Measurements from ENCODE around the gene TXNIP.

The TXNIP gene

GRCh38 chr1:145972580-145972979 is 23.8 kb downstream of the TXNIP start:
- in situ Hi-C loops (cut with HindIII; ENCODE audit: low sequenced_read_pairs): no loop called here
- DNase-seq (ENCODE audit: low read depth): no peak
- H3K4me3 ChIP-seq (ENCODE audit: low read depth, low read length): no peak overlapping the region
- TF ChIP-seq CTCF (IDR thresholded peaks at IDR 0.05; ENCODE audit: low read depth, low read length, missing control alignments): no peak

DNA sequence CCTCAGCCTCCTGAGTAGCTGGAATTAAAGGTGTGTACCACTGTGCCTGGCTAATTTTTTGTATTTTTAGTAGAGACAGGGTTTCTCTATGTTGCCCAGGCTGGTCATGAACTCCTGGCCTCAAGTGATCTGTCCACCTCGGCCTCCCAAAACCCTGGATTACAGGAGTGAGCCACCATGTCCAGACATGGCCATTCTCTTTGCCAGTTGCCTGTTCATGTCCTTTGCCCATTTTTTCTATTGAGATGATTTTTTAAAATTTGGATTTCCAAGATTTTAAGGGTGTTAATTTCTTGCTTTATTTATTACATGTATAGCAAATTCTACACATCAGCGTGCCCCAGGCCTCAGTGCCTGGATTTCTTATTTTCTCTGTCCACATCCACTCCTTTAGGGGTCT is 29.1 kb downstream of the TXNIP start:
- H3K4me3 ChIP-seq (ENCODE audit: low read depth, low read length): no peak overlapping the region
- no peak for TF ChIP-seq CTCF (IDR thresholded peaks at IDR 0.05; ENCODE audit: low read depth, low read length, missing control alignments)
- in situ Hi-C loops (cut with HindIII; ENCODE audit: low sequenced_read_pairs): no loop called here
- no peak for DNase-seq (ENCODE audit: low read depth)

DNA sequence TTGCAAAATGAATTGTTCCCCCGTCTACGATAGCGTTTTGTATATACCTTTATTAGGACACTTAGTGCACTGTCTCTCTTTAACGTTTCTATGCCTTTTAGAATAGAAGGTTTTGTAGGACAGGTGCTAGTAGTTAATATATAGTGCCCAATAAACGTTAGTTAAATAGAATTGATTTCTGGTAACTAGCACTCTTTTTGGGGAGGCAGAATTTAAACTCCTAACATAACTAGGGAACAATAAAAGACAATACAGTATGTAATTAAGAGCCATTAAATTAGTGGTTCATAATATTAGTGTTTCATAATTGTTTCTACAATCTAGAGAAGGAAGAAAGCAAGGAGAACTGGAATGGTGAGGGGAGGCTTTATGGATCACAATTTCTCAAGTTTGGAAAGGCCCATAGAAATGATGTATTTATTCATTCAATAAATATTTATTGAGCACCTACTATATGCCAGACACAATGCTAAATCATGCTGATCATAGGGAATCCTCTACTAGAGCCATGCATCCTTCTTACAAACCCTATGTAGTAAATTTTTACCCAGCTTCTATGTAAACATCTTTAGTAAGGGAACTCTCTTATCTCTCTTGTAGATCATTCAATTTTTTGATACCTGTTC is 31.1 kb downstream of the TXNIP start:
- in situ Hi-C loops (cut with HindIII; ENCODE audit: low sequenced_read_pairs): no loop called here
- TF ChIP-seq CTCF (IDR thresholded peaks at IDR 0.05; ENCODE audit: low read depth, low read length, missing control alignments): no peak
- no peak for DNase-seq (ENCODE audit: low read depth)
- peak overlapping the region; percentile 57 for H3K4me3 ChIP-seq (ENCODE audit: low read depth, low read length)

DNA sequence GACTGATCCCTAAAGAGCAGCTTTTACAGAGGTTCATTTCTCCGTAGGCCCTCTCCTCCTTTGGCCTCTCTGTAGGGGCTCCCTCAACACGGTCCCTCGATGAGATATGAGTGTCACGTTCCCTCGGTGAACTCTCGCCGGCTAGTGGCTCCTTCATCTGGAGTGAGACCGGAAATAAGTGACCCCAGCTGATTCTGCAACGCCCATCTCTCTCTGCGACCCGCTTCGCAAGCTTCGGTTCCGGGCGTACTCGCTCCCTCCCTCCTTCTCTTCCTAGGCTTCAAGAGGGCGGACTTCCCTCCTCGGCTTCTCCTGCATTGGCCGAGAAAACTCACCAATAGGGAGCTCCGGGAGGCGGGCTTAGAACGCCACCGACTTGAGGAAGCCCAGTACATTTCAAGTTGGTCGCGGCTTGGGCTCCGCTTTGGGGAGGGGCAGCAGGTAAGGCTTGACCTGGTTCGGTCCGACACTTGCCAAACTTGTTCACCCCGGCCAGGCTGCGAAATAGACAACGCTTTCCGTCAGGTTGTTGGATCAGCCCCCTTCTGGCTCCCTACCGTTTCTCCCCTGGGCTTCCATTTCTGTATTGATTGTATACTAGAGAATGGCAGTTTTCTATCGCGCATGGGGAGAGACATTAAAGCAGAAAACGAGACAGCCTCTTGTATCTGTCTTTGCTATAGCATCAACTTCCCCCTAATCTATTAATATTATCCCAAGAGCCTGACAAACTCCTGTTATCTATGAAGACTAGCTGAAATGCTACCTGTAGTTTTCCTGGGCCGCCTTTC is 31.9 kb downstream of the TXNIP start, which contains the start of the genes ANKRD34A and POLR3GL:
ANKRD34A (minus strand) TSS at position 248 of the 791 bp plus-strand sequence. CDS start 2,816 bp downstream, outside the sequence.
POLR3GL (plus strand) TSS at position 363 of the 791 bp plus-strand sequence. CDS start 10,176 bp downstream, outside the sequence.
- no peak for TF ChIP-seq CTCF (IDR thresholded peaks at IDR 0.05; ENCODE audit: low read depth, low read length, missing control alignments)
- in situ Hi-C loops (cut with HindIII; ENCODE audit: low sequenced_read_pairs): no loop called here
- H3K4me3 ChIP-seq (ENCODE audit: low read depth, low read length): peak within 1 kb of the TSS; percentile 57
- DNase-seq (ENCODE audit: low read depth): peak; percentile 73

GRCh38 chr1:145963265-145964019 is 32.9 kb downstream of the TXNIP start:
- peak overlapping the region; percentile 57 for H3K4me3 ChIP-seq (ENCODE audit: low read depth, low read length)
- no peak for TF ChIP-seq CTCF (IDR thresholded peaks at IDR 0.05; ENCODE audit: low read depth, low read length, missing control alignments)
- no peak for DNase-seq (ENCODE audit: low read depth)
- in situ Hi-C loops (cut with HindIII; ENCODE audit: low sequenced_read_pairs): no loop called here

Measured in astrocyte of the cerebellum (primary cell).